Lower lobe of right lung (tissue), 2 donors: ENCODE results near the gene SHOX. TPM values are rescaled to one million over a fixed set of nuclear protein-coding genes. Genes with fewer than 3 reads are reported as not detected.

Experiments used
- ATAC-seq, 2 donors: fragments of 200-7000 bp; cut with Tn5 transposase; one replicate each; pipeline ENCODE4 v1.9.1; 2020 to 2022; ENCODE audit warnings: mild to moderate bottlenecking in 2 of 2, moderate library complexity in 2 of 2
- DNase-seq: peaks from one replicate; pipeline ENCODE4 v3.0.0-alpha.2; 2020
- H3K27ac ChIP-seq: fragments of 200-600 bp; one replicate; pipeline ENCODE4 v1.8.0; 2022
- H3K27me3 ChIP-seq: fragments of 200-600 bp; one replicate; pipeline ENCODE4 v1.8.0; 2022; ENCODE audit warnings: low read depth
- H3K36me3 ChIP-seq: fragments of 200-600 bp; one replicate; pipeline ENCODE4 v1.8.0; 2022; ENCODE audit warnings: mild to moderate bottlenecking
- H3K4me1 ChIP-seq: fragments of 200-600 bp; one replicate; pipeline ENCODE4 v1.8.0; 2022
- H3K4me3 ChIP-seq: fragments of 200-600 bp; one replicate; pipeline ENCODE4 v1.8.0; 2022; ENCODE audit warnings: mild to moderate bottlenecking
- H3K9me3 ChIP-seq: fragments of 200-600 bp; one replicate; pipeline ENCODE4 v1.8.0; 2022
- intact Hi-C: fragments of 100-400 bp; cut with DNase I; formaldehyde crosslinking; loops from one replicate; pipeline ENCODE4 v1.11.0; 2022
- total RNA-seq: library from RNA; stranded (reverse); fragmentation: NEBNext Ultra II Directional; extraction: Animal tissue kit (Norgen Biotek cat#: 25700); gene quantifications from one replicate; pipeline ENCODE4 v1.2.1, GENCODE V29; 2021
- TF ChIP-seq, protein P1 (sequence below): fragments of 200-600 bp; IDR thresholded peaks from one replicate; pipeline ENCODE4 v1.8.0; 2022; ENCODE audit warnings: antibody characterized with exemption, mild to moderate bottlenecking
- donor health status: DM: no; HTN: yes; CAD: no; lungs with severe emphysema.

SHOX gene
- total RNA-seq, 1 donor from 2014 or later, result not detected

DNA sequence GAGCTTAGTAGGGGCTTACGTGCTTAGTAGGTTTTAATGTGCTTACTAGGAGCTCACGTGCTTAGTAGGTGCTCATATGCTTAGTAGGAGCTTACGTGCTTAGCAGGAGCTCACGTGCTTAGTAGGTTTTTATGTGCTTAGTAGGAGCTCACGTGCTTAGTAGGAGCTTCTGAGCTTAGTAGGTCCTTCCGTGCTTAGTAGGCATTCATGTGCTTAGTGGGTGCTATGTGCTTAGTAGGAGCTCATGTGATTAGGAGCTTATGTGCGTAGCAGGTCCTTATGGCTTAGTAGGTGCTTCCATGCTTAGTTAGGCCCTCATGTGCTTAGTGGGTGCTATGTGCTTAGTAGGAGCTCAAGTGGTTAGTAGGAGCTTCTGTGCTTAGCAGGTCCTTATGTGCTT, 59.4 kb downstream of the SHOX start:
- intact Hi-C loops, result no loop called here
- H3K36me3 ChIP-seq, result no peaks in the 10 kb centered on the region
- no peak overlapping the region for H3K27ac ChIP-seq
- TF ChIP-seq, protein P1, sequence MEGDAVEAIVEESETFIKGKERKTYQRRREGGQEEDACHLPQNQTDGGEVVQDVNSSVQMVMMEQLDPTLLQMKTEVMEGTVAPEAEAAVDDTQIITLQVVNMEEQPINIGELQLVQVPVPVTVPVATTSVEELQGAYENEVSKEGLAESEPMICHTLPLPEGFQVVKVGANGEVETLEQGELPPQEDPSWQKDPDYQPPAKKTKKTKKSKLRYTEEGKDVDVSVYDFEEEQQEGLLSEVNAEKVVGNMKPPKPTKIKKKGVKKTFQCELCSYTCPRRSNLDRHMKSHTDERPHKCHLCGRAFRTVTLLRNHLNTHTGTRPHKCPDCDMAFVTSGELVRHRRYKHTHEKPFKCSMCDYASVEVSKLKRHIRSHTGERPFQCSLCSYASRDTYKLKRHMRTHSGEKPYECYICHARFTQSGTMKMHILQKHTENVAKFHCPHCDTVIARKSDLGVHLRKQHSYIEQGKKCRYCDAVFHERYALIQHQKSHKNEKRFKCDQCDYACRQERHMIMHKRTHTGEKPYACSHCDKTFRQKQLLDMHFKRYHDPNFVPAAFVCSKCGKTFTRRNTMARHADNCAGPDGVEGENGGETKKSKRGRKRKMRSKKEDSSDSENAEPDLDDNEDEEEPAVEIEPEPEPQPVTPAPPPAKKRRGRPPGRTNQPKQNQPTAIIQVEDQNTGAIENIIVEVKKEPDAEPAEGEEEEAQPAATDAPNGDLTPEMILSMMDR, result no peak
- no peaks in the 10 kb centered on the region for H3K4me1 ChIP-seq
- ATAC-seq (no peak), DNase-seq (no peak)
- no peaks in the 10 kb centered on the region for H3K27me3 ChIP-seq
- no peak overlapping the region for H3K4me3 ChIP-seq
- peaks cover 3% of the 10 kb centered on the region for H3K9me3 ChIP-seq

DNA sequence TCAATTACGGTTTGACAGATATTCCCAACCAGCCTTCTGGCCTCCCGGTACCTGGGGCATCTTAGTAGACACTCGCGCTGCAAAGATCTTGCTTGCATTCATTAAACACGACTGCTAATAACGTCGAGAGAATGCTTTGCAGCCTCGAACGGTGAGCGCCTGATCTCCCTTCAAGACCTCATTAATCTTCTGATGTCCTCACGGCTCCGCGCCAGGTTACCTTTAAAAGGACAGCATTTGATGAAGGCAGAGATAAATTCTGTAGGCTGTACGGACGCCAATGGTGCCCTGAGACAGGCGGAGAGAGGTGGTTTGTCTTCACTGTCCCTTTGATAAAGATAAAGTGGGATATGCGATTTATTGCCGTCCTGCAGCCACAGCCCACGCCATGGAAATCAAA, 64.2 kb downstream of the SHOX start:
- TF ChIP-seq, protein P1, result no peak
- intact Hi-C loops, result no loop called here
- H3K9me3 ChIP-seq, result peaks cover 7% of the 10 kb centered on the region
- no peaks in the 10 kb centered on the region for H3K4me1 ChIP-seq
- DNase-seq, result no peak
- no peak for ATAC-seq
- H3K27ac ChIP-seq, result no peak overlapping the region
- no peaks in the 10 kb centered on the region for H3K36me3 ChIP-seq
- no peak overlapping the region for H3K4me3 ChIP-seq
- H3K27me3 ChIP-seq, result no peaks in the 10 kb centered on the region

DNA sequence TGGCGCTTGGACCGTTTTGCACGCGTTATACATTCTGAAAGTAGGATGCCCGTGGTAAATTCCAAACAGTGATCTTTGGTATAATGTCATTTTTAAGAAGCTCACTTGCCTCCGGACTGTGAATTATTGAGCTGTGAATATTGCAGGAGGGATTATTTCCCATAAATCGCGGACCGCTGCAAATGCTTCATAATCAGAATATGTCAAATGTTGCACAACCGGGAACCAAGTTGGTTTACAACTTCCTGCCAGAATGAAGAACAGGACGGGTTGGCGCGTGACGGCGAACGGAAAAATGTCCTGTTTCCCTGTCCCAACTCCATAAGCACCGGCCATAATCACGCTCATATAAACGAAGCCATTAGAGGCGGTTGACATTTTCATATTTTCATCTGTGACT, 67.6 kb downstream of the SHOX start:
- intact Hi-C loops, result no loop called here
- H3K4me3 ChIP-seq, result no peak overlapping the region
- H3K27me3 ChIP-seq, result no peaks in the 10 kb centered on the region
- peaks cover 7% of the 10 kb centered on the region for H3K9me3 ChIP-seq
- no peaks in the 10 kb centered on the region for H3K36me3 ChIP-seq
- no peaks in the 10 kb centered on the region for H3K4me1 ChIP-seq
- ATAC-seq (no peak), DNase-seq (no peak)
- H3K27ac ChIP-seq, result no peak overlapping the region
- TF ChIP-seq, protein P1, result no peak

DNA sequence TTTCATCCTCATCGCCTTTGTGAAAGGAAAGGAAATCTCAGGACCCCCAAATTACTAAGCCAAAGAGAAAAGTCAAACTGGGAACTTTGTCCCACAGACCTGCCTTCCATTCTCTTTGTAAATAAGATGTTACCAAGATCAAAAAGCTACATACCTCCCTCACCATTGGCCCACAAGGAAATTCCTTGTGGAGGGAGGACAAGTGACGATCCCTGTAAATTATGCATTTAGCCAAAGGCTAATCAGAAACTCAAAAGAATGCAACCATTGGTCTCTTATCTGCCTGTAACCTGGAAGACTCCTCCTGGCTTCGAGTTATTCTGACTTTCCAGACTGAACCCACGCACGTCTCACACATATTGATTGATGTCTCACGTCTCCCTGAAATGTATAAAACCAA, 70.3 kb downstream of the SHOX start:
- H3K36me3 ChIP-seq, result no peaks in the 10 kb centered on the region
- DNase-seq (no peak), ATAC-seq (no peak)
- H3K4me1 ChIP-seq, result no peaks in the 10 kb centered on the region
- TF ChIP-seq, protein P1, result no peak
- H3K27ac ChIP-seq, result no peak overlapping the region
- H3K9me3 ChIP-seq, result no peaks in the 10 kb centered on the region
- no peaks in the 10 kb centered on the region for H3K27me3 ChIP-seq
- H3K4me3 ChIP-seq, result no peak overlapping the region
- intact Hi-C loops, result no loop called here

DNA sequence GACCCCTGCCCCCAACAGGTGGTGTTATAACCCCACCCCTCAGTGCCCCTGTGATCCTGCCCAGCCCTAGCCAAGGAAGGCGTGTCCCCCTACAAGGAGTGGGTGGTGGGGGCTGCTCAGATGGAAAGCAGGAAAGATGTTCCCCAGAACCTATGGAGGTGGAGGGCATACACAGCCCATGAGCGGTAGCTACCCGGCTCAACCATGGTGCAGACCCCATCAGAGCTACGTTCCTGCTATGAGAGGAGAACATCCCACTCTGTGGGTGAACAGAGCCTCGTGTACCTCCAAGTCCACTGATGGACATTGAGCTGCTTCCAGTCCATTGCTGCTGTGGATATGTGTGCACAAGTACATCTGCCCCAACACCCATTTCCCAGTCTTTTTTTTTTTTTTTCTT, 71.1 kb downstream of the SHOX start:
- intact Hi-C loops, result no loop called here
- H3K9me3 ChIP-seq, result no peaks in the 10 kb centered on the region
- TF ChIP-seq, protein P1, result no peak
- no peak overlapping the region for H3K27ac ChIP-seq
- ATAC-seq, result no peak
- H3K27me3 ChIP-seq, result no peaks in the 10 kb centered on the region
- no peak for DNase-seq
- H3K4me1 ChIP-seq, result no peaks in the 10 kb centered on the region
- H3K36me3 ChIP-seq, result no peaks in the 10 kb centered on the region
- H3K4me3 ChIP-seq, result no peak overlapping the region

DNA sequence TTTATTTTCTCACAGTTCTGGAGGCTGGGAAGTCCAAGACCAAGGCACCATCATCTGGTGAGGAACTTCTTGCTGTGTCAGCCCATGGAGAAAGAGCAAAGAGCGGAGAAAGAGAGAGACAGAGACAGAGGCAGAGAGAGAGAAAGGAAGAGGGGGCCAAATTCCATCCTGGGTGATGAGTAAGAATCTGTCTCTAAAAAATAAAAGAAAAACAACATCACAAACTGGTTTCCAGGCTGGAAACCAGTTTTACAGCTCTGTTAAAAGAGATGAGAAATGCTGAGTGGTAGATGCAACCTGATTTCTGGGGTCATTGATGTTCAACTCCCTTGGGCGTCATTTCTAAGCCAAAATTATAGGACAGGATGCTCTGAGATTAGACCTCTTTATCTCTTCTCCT, 72.9 kb downstream of the SHOX start:
- intact Hi-C loops, result no loop called here
- TF ChIP-seq, protein P1, result no peak
- H3K27me3 ChIP-seq, result no peaks in the 10 kb centered on the region
- H3K9me3 ChIP-seq, result no peaks in the 10 kb centered on the region
- no peaks in the 10 kb centered on the region for H3K36me3 ChIP-seq
- no peak overlapping the region for H3K27ac ChIP-seq
- no peak overlapping the region for H3K4me3 ChIP-seq
- no peaks in the 10 kb centered on the region for H3K4me1 ChIP-seq
- ATAC-seq (no peak), DNase-seq (no peak)
